Erythroblast (primary cell): ENCODE data around the gene NBL1.

Experiments
- GATA1 ChIP-seq: IDR thresholded peaks from 2 replicates; pipeline ENCODE4 v1.6.1; 2011; ENCODE audit warnings: low read depth, mild to moderate bottlenecking, control low read depth, low read length, moderate library complexity
- POLR2A ChIP-seq: IDR thresholded peaks from 2 replicates; pipeline ENCODE4 v1.6.1; 2011; ENCODE audit warnings: mild to moderate bottlenecking, low read length

DNA sequence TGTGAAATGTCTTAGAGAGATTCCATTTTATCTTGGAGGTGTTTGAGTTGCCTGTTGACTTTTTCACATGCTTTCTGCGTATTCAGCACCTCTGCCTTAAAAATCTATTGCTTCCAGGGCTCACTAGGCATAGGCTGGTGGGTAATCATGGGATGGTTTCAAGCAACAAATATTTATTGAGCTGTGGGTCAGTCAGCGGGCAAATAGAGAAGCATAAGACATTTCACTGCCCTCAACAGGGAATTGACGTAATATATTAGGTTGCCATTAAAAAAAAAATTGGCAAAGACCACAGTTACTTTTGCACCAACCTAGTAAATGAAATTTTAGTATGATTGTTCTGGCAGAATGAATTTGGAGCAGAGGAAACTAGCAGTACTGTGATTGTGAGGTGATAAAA is 44.3 kb upstream of the NBL1 start:
- no peak for TF ChIP-seq POLR2A
- no peak for TF ChIP-seq GATA1
